K562 (cell line): ENCODE data around the gene AIFM3.

ENCODE experiments used
- IFI16 ChIP-seq: fragments of 250-450 bp; sonication (Bioruptor Pico); IDR thresholded peaks from 2 replicates; pipeline ENCODE4 v2.1.2; 2022; ENCODE audit warnings: mild to moderate bottlenecking, inconsistent platforms
- RFX1 ChIP-seq: fragments of 450-650 bp; IDR thresholded peaks from 2 replicates; pipeline ENCODE4 v1.6.1; 2016; ENCODE audit warnings: mild to moderate bottlenecking, moderate library complexity
- U2AF1 ChIP-seq: fragments of 200-400 bp; formaldehyde crosslinking; optimal IDR thresholded peaks from 2 replicates; pipeline ENCODE3; 2017; ENCODE audit warnings: mild to moderate bottlenecking, low read depth, low read length, moderate library complexity
- ZNF384 ChIP-seq: IDR thresholded peaks from 2 replicates; pipeline ENCODE4 v1.6.1; 2012; ENCODE audit warnings: low read depth, low read length, improper control_type of control experiment
- TF ChIP-seq, protein P1 (sequence below): sonication (generic); formaldehyde crosslinking; IDR thresholded peaks from 2 replicates; pipeline ENCODE4 v1.8.1; 2022; ENCODE audit warnings: missing genetic modification reagents
- TF ChIP-seq, protein P2 (sequence below): fragments of 450-650 bp; IDR thresholded peaks from 2 replicates; pipeline ENCODE4 v1.6.1; 2017; ENCODE audit warnings: antibody characterized with exemption, mild to moderate bottlenecking

DNA sequence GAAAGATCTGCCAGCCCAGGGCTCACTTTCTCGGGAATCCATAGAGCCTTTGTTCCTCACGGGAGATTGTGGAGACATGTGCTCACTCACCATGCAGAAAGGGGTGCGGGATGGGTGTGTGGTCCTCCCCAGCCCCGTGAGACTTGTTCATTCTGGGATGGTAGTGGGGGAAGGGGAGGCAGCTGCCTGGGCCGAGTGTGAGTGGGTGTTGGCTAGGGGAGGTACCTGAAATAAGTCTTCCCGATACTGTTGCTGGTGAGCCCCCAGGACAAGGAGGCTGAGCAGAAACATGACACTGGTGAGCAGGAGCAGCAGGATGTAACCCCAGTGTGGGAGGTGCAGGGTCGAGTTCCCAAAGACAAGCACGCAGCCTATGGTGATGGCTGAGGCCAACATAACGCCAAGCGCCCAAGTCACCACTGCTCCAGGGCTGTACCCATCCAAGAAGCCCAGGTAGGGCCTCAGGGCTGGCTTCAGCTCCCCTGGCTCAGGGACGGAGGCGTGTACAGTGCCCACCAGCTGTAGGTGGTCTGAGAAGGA, 62.5 kb downstream of the AIFM3 start:
- no peak for TF ChIP-seq U2AF1
- TF ChIP-seq ZNF384 = no peak
- TF ChIP-seq, protein P1, sequence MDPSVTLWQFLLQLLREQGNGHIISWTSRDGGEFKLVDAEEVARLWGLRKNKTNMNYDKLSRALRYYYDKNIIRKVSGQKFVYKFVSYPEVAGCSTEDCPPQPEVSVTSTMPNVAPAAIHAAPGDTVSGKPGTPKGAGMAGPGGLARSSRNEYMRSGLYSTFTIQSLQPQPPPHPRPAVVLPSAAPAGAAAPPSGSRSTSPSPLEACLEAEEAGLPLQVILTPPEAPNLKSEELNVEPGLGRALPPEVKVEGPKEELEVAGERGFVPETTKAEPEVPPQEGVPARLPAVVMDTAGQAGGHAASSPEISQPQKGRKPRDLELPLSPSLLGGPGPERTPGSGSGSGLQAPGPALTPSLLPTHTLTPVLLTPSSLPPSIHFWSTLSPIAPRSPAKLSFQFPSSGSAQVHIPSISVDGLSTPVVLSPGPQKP (CRISPR knock-in tag) = no peak
- no peak for TF ChIP-seq IFI16 (CRISPR knock-in tag)
- TF ChIP-seq, protein P2, sequence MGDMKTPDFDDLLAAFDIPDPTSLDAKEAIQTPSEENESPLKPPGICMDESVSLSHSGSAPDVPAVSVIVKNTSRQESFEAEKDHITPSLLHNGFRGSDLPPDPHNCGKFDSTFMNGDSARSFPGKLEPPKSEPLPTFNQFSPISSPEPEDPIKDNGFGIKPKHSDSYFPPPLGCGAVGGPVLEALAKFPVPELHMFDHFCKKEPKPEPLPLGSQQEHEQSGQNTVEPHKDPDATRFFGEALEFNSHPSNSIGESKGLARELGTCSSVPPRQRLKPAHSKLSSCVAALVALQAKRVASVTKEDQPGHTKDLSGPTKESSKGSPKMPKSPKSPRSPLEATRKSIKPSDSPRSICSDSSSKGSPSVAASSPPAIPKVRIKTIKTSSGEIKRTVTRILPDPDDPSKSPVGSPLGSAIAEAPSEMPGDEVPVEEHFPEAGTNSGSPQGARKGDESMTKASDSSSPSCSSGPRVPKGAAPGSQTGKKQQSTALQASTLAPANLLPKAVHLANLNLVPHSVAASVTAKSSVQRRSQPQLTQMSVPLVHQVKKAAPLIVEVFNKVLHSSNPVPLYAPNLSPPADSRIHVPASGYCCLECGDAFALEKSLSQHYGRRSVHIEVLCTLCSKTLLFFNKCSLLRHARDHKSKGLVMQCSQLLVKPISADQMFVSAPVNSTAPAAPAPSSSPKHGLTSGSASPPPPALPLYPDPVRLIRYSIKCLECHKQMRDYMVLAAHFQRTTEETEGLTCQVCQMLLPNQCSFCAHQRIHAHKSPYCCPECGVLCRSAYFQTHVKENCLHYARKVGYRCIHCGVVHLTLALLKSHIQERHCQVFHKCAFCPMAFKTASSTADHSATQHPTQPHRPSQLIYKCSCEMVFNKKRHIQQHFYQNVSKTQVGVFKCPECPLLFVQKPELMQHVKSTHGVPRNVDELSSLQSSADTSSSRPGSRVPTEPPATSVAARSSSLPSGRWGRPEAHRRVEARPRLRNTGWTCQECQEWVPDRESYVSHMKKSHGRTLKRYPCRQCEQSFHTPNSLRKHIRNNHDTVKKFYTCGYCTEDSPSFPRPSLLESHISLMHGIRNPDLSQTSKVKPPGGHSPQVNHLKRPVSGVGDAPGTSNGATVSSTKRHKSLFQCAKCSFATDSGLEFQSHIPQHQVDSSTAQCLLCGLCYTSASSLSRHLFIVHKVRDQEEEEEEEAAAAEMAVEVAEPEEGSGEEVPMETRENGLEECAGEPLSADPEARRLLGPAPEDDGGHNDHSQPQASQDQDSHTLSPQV = no peak
- TF ChIP-seq RFX1 = no peak
